Right lobe of liver (tissue), 4 donors: ENCODE measurements around the gene TYMS.

Experiments used
- POLR2A ChIP-seq: fragments of 450-650 bp; IDR thresholded peaks from one replicate; pipeline ENCODE4 v1.6.1; 2017; ENCODE audit warnings: antibody characterized with exemption, mild to moderate bottlenecking
- TF ChIP-seq, protein P1 (sequence below), 4 donors: fragments of 200-600 bp in 3 of 4; fragments of 450-650 bp in 1 of 4; IDR thresholded peaks; one replicate each; pipeline versions ENCODE4 v1.5.1 to v1.8.0; 2016 to 2022; ENCODE audit warnings: antibody characterized with exemption in 4 of 4, mild to moderate bottlenecking in 2 of 4
- donor health status: DM: no; HTN: no; CAD: no.
- donor health status: DM: no; HTN: no; CAD: no.
- donor health status: DM: no; HTN: yes; CAD: no.

DNA sequence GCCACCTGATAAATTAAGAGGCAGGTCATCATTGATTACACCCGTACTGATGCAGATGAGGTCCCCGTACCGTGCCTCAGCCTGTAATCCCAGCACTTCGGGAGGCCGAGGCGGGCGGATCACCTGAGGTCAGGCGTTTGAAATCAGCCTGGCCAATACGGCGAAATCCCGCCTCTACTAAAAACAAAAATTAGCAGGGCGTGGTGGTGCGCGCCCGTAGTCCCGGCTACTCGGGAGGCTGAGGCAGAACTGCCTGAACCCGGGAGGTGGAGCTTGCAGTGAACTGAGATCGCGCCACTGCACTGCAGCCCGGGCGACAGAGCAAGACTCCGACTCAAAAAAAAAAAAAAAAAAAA, 55.7 kb downstream of the TYMS start:
- TF ChIP-seq POLR2A = no peak
- TF ChIP-seq, protein P1, sequence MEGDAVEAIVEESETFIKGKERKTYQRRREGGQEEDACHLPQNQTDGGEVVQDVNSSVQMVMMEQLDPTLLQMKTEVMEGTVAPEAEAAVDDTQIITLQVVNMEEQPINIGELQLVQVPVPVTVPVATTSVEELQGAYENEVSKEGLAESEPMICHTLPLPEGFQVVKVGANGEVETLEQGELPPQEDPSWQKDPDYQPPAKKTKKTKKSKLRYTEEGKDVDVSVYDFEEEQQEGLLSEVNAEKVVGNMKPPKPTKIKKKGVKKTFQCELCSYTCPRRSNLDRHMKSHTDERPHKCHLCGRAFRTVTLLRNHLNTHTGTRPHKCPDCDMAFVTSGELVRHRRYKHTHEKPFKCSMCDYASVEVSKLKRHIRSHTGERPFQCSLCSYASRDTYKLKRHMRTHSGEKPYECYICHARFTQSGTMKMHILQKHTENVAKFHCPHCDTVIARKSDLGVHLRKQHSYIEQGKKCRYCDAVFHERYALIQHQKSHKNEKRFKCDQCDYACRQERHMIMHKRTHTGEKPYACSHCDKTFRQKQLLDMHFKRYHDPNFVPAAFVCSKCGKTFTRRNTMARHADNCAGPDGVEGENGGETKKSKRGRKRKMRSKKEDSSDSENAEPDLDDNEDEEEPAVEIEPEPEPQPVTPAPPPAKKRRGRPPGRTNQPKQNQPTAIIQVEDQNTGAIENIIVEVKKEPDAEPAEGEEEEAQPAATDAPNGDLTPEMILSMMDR (IDR thresholded peaks at IDR 0.05) = no peak
